HUES48 (cell line): ENCODE data around the gene UBE2G1.
A peak's percentile ranks its signal among the peaks of the same experiment; 100 is the strongest.

Source experiments
- H3K27ac ChIP-seq: one replicate; pipeline ENCODE4 v1.7.0; 2013; ENCODE audit warnings: low read depth, low read length, inconsistent platforms
- H3K27me3 ChIP-seq: 2 replicates; pipeline ENCODE4 v1.6.1; 2013; ENCODE audit warnings: mild to moderate bottlenecking, low read length; ENCODE audit not compliant: control insufficient read depth, insufficient read depth
- H3K36me3 ChIP-seq: 2 replicates; pipeline ENCODE4 v1.6.1; 2013; ENCODE audit warnings: low read length; ENCODE audit not compliant: control insufficient read depth, insufficient read depth
- H3K4me1 ChIP-seq: 2 replicates; pipeline ENCODE4 v1.6.1; 2013; ENCODE audit warnings: mild to moderate bottlenecking, low read length; ENCODE audit not compliant: control insufficient read depth, insufficient read depth
- H3K4me3 ChIP-seq: 2 replicates; pipeline ENCODE4 v1.5.1; 2013; ENCODE audit warnings: mild to moderate bottlenecking, low read depth, low read length
- H3K9ac ChIP-seq: 2 replicates; pipeline ENCODE4 v1.6.1; 2013; ENCODE audit warnings: mild to moderate bottlenecking, low read depth, low read length, moderate library complexity
- H3K9me3 ChIP-seq: 2 replicates; pipeline ENCODE4 v1.6.1; 2013; ENCODE audit warnings: low read length; ENCODE audit not compliant: control insufficient read depth, insufficient read depth

The UBE2G1 gene

GRCh38 chr17:4229627-4230541 lies 136.6 kb downstream of the UBE2G1 start:
- H3K9me3 ChIP-seq = no peaks in the 10 kb centered on the region
- H3K9ac ChIP-seq = no peak overlapping the region
- H3K27me3 ChIP-seq = no peaks in the 10 kb centered on the region
- H3K4me3 ChIP-seq = no peak overlapping the region
- H3K36me3 ChIP-seq = peaks cover 58% of the 10 kb centered on the region
- peaks cover 4% of the 10 kb centered on the region; the same call in 1 of the 2 replicates for H3K4me1 ChIP-seq
- H3K27ac ChIP-seq = peak overlapping the region; percentile 80

DNA sequence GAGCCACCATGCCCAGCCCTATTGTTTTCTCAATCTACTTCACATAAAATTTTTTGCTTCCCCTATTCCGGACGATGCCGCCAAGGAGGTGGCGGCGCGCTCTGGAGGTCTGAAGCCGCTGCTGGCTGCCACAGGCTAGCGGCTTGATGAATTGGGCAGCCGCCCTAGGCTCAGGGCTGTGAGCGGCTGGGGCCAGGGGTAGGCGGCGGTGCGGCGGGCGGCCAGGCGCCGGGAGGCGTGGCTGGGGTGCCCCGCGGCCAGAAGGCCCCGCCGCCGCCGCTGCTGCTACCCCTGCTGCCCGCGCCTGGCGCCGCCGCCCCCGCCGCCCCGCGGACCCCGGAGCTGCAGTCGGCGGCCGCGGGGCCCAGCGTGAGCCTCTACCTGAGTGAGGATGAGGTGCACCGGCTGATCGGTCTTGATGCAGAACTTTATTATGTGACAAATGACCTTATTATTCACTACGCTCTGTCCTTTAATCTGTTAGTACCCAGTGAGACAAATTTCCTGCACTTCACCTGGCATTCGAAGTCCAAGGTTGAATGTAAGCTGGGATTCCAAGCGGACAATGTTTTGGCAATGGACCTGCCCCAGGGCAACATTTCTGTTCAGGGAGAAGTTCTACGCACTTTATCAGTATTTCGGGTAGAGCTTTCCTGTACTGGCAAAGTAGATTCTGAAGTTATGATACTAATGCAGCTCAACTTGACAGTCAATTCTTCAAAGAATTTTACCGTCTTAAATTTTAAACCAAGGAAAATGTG lies 144.4 kb downstream of the UBE2G1 start:
- no peaks in the 10 kb centered on the region for H3K27me3 ChIP-seq
- H3K36me3 ChIP-seq = peaks cover 39% of the 10 kb centered on the region
- no peak overlapping the region for H3K27ac ChIP-seq
- H3K9me3 ChIP-seq = no peaks in the 10 kb centered on the region
- H3K9ac ChIP-seq = no peak overlapping the region
- no peaks in the 10 kb centered on the region for H3K4me1 ChIP-seq
- H3K4me3 ChIP-seq = no peak overlapping the region

DNA sequence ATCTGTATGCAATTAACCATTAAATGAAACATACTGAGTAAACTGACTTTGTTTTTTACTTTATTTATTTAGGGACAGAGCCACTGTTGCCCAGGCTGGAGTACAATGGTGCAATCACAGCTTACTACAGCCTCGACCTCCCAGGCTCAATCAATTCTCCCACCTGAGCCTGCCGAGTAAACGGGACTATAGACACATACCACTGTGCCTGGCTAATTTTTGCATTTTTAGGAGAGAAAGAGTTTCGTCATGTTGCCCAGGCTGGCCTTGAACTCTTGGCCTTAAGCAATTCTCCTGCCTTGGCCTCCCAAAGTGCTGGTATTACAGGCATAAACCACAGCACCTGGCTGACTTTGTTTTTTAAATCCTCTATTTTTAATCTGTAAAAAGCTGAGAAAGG lies 145.3 kb downstream of the UBE2G1 start:
- Histone ChIP-seq H3K9ac (no peak overlapping the region), H3K27ac (no peak overlapping the region), H3K27me3 (no peaks in the 10 kb centered on the region), H3K36me3 (peaks cover 46% of the 10 kb centered on the region), H3K4me3 (no peak overlapping the region), H3K4me1 (no peaks in the 10 kb centered on the region), H3K9me3 (no peaks in the 10 kb centered on the region)

- Histone ChIP-seq H3K36me3 (peaks cover 43% of the 10 kb centered on the region), H3K9me3 (no peaks in the 10 kb centered on the region), H3K9ac (no peak overlapping the region), H3K4me1 (no peaks in the 10 kb centered on the region), H3K27me3 (no peaks in the 10 kb centered on the region), H3K4me3 (no peak overlapping the region), H3K27ac (no peak overlapping the region)
Measured at GRCh38 chr17:4220655-4221054, 145.8 kb downstream of the UBE2G1 start.
